Neural progenitor cell (in vitro differentiated cells): Measurements from ENCODE around the gene OR4S1.
"Not testable (repeated sequence)": the region's sequence is repeated elsewhere in the genome, so short reads cannot be mapped to it uniquely, and the experiment has no call there.

Experiments used
- EZH2 ChIP-seq: fragments of 200-600 bp; sonication (generic); IDR thresholded peaks from 2 replicates; pipeline ENCODE4 v1.6.1; 2017; ENCODE audit warnings: antibody characterized with exemption, mild to moderate bottlenecking, moderate library complexity
- EZH2phosphoT487 ChIP-seq: fragments of 200-600 bp; sonication (generic); IDR thresholded peaks from 2 replicates; pipeline ENCODE4 v1.6.1; 2017; ENCODE audit warnings: antibody characterized with exemption
- TF ChIP-seq, protein P1 (sequence below): fragments of 200-600 bp; sonication (generic); IDR thresholded peaks from 2 replicates; pipeline ENCODE4 v1.5.1; 2017; ENCODE audit warnings: antibody characterized with exemption, mild to moderate bottlenecking

DNA sequence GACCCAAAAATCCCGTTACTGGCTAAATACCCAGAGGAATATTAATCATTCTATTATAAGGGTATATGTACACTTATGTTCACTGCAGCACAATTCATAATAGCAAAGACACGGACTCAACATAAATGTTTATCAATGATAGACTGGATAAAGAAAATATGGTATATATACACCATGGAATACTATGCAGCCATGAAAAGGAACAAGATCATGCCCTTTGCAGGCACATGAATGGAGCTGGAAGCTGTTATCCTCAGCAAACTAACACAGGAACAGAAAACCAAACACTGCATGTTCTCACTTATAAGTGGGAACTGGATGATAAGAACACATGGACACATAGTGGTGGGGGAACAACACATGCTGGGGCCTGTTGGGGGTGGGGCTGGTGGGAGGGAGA, 7.6 kb downstream of the OR4S1 start:
- TF ChIP-seq EZH2, EZH2phosphoT487: not testable (repeated sequence)
- TF ChIP-seq, protein P1, sequence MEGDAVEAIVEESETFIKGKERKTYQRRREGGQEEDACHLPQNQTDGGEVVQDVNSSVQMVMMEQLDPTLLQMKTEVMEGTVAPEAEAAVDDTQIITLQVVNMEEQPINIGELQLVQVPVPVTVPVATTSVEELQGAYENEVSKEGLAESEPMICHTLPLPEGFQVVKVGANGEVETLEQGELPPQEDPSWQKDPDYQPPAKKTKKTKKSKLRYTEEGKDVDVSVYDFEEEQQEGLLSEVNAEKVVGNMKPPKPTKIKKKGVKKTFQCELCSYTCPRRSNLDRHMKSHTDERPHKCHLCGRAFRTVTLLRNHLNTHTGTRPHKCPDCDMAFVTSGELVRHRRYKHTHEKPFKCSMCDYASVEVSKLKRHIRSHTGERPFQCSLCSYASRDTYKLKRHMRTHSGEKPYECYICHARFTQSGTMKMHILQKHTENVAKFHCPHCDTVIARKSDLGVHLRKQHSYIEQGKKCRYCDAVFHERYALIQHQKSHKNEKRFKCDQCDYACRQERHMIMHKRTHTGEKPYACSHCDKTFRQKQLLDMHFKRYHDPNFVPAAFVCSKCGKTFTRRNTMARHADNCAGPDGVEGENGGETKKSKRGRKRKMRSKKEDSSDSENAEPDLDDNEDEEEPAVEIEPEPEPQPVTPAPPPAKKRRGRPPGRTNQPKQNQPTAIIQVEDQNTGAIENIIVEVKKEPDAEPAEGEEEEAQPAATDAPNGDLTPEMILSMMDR = not testable (repeated sequence)
